Vein endothelial cell (primary cell): Measurements from ENCODE around the gene SLC9C1. TPM values are rescaled to one million over a fixed set of nuclear protein-coding genes. Genes with fewer than 3 reads are reported as not detected.

Experiments
- small RNA-seq: library from RNA; depleted of rRNA; stranded (forward); fragments of <200 nt; gene quantifications from one replicate; pipeline ENCODE3, GENCODE V24; 2012
- total RNA-seq: library from RNA; depleted of rRNA; stranded (reverse); fragments of >200 nt; gene quantifications from 2 replicates; pipeline ENCODE4 v1.2.3, GENCODE V29; 2012

Gene SLC9C1
- 0.10 and 0.33 TPM in 2 replicates for total RNA-seq

GRCh38 chr3:112293368-112294321 lies at the start of gene SLC9C1:
Gene SLC9C1 (minus strand): TSS chr3:112294216. CDS start chr3:112286791, 7,425 bp downstream.

GRCh38 chr3:112333002-112333380 lies 39.0 kb upstream of the SLC9C1 start, which contains the start of gene CD200:
Gene CD200 (plus strand): TSS chr3:112333156. CDS start chr3:112333213, 57 bp downstream.

GRCh38 chr3:112132975-112133448 lies 161.0 kb downstream of the SLC9C1 start, which contains the start of gene GCSAM:
Gene GCSAM (minus strand): TSS chr3:112133248. CDS start chr3:112133120, 128 bp downstream.

Small RNAs within 50 kb of the gene (small RNA-seq; reads per million reads assigned to genes)
- gene MIR567 = not detected

Other genes with a start within 250 kb of the SLC9C1 start
- gene C3orf52, start 207.8 kb downstream of the SLC9C1 start, total RNA-seq = 5.9 and 6.4 TPM in 2 replicates
- not detected in 2 replicates for gene GCSAM, start 161.0 kb downstream of the SLC9C1 start, total RNA-seq
- 10.2 and 14.7 TPM in 2 replicates for gene CD200, start 38.9 kb upstream of the SLC9C1 start, total RNA-seq
- under 0.01 TPM in 1 of 2 replicates, not detected in the other for gene BTLA, start 205.3 kb upstream of the SLC9C1 start, total RNA-seq